HCT116 (cell line): ENCODE measurements around the gene ZNF282. TPM values are rescaled to one million over a fixed set of nuclear protein-coding genes. Genes with fewer than 3 reads are reported as not detected.

Experiments used
- ATAC-seq: fragments of 200-7000 bp; cut with Tn5 transposase; 2 replicates; pipeline ENCODE4 v1.9.1; 2020; ENCODE audit warnings: mild to moderate bottlenecking, moderate library complexity
- BruUV-seq: library from RNA; stranded (reverse); fragments of 400-500 nt; replicated peaks from 2 replicates; lab custom pipeline; 2021; lab: Mats Ljungman, UMichigan
- CTCF ChIA-PET: fragments of 300-600 bp; sonication (Branson Sonifier 250); formaldehyde crosslinking; loops from one replicate; lab custom pipeline; 2021; ENCODE audit warnings: antibody characterized with exemption; lab: Charles Lee
- POLR2A ChIA-PET: fragments of 300-600, 350-600 bp; sonication (Branson Sonifier 250); formaldehyde crosslinking; loops from one replicate; lab custom pipeline; 2021; ENCODE audit warnings: antibody characterized with exemption; lab: Charles Lee
- RAD21 ChIA-PET, 2 experiments: fragments of 300-600 bp; sonication (Branson Sonifier 250); formaldehyde crosslinking; loops; one replicate each; lab custom pipeline; 2023; ENCODE audit warnings: low total read pairs in 2 of 2; ENCODE audit not compliant: uncharacterized antibody in 2 of 2, unreplicated experiment in 2 of 2, low non-redundant PET in 1 of 2; lab: Charles Lee
- DNase-seq: peaks from one replicate; pipeline ENCODE4 v3.0.0-alpha.2; 2010; ENCODE audit warnings: low read depth, low spot score
- H2AFZ ChIP-seq: fragments of 200-600 bp; shearing (Covaris generic), sonication (generic); 2 replicates; pipeline ENCODE4 v1.6.1; 2017; ENCODE audit warnings: low read depth, mixed run types, mixed read lengths, antibody characterized with exemption, low read length; ENCODE audit not compliant: poor library complexity, severe bottlenecking
- H3K27ac ChIP-seq: 2 replicates; pipeline ENCODE4 v1.5.1; 2012; ENCODE audit warnings: low read depth, low read length
- H3K27me3 ChIP-seq: fragments of 200-600 bp; sonication (generic); 2 replicates; pipeline ENCODE4 v1.6.1; 2016; ENCODE audit warnings: mixed run types, low read length, mixed read lengths; ENCODE audit not compliant: insufficient read depth
- H3K36me3 ChIP-seq, 2 experiments: fragments of 200-500 bp in 1 of 2; fragments of 200-600 bp in 1 of 2; sonication (Bioruptor generic) in 1 of 2; sonication (generic) in 1 of 2; 2 replicates each; pipeline versions ENCODE4 v1.5.1 to v1.6.1; 2014 to 2016; ENCODE audit warnings: low read length in 2 of 2, inconsistent platforms in 1 of 2, mixed read lengths in 1 of 2, mixed run types in 1 of 2; ENCODE audit not compliant: insufficient read depth in 2 of 2, control insufficient read depth in 1 of 2
- H3K4me1 ChIP-seq, 2 experiments: fragments of 200-600 bp in 1 of 2; sonication (generic) in 1 of 2; 2 replicates each; pipeline versions ENCODE4 v1.5.1 to v1.6.1; 2012 to 2017; ENCODE audit warnings: low read length in 2 of 2, inconsistent platforms in 1 of 2, mild to moderate bottlenecking in 1 of 2, mixed read lengths in 1 of 2, mixed run types in 1 of 2, moderate library complexity in 1 of 2; ENCODE audit not compliant: insufficient read depth in 2 of 2, control insufficient read depth in 1 of 2
- H3K4me2 ChIP-seq: fragments of 200-600 bp; sonication (generic); 2 replicates; pipeline ENCODE4 v1.6.1; 2017; ENCODE audit warnings: mixed run types, low read length, mixed read lengths
- H3K4me3 ChIP-seq, 2 experiments: fragments of 200-600 bp in 1 of 2; sonication (generic) in 1 of 2; replicated peaks in 1 of 2; 2 replicates each; pipeline ENCODE4 v1.5.1; 2011 to 2016; ENCODE audit warnings: low read length in 2 of 2, control low read depth in 1 of 2, low read depth in 1 of 2, mild to moderate bottlenecking in 1 of 2, mixed read lengths in 1 of 2, mixed run types in 1 of 2
- H3K79me2 ChIP-seq: fragments of 200-600 bp; sonication (generic); 2 replicates; pipeline ENCODE4 v1.6.1; 2017; ENCODE audit warnings: mild to moderate bottlenecking, mixed run types, low read length, moderate library complexity, mixed read lengths; ENCODE audit not compliant: insufficient read depth
- H3K9ac ChIP-seq: fragments of 200-600 bp; sonication (generic); 2 replicates; pipeline ENCODE4 v1.6.1; 2016; ENCODE audit warnings: low read length, mixed read lengths
- H3K9me2 ChIP-seq: fragments of 200-600 bp; sonication (generic), shearing (Covaris generic); 2 replicates; pipeline ENCODE4 v1.6.1; 2017; ENCODE audit warnings: mixed run types, mild to moderate bottlenecking, moderate library complexity; ENCODE audit not compliant: insufficient read depth
- H3K9me3 ChIP-seq, 2 experiments: fragments of 200-500 bp in 1 of 2; fragments of 200-600 bp in 1 of 2; sonication (Bioruptor generic) in 1 of 2; sonication (generic) in 1 of 2; 2 replicates each; pipeline ENCODE4 v1.6.1; 2014 to 2017; ENCODE audit warnings: low read length in 2 of 2, mixed read lengths in 2 of 2, inconsistent platforms in 1 of 2, low read depth in 1 of 2, mild to moderate bottlenecking in 1 of 2, mixed run types in 1 of 2, moderate library complexity in 1 of 2; ENCODE audit not compliant: control insufficient read depth in 1 of 2, insufficient read depth in 1 of 2
- H4K20me1 ChIP-seq: fragments of 200-600 bp; sonication (generic), shearing (Covaris generic); 2 replicates; pipeline ENCODE4 v1.6.1; 2017; ENCODE audit warnings: mixed run types, mild to moderate bottlenecking, moderate library complexity; ENCODE audit not compliant: insufficient read depth
- CBX3 ChIP-seq: IDR thresholded peaks from 2 replicates; pipeline ENCODE4 v1.6.1; 2012; ENCODE audit warnings: low read depth
- ELF1 ChIP-seq: IDR thresholded peaks from 2 replicates; pipeline ENCODE4 v1.6.1; 2012; ENCODE audit warnings: low read depth, borderline replicate concordance
- EZH2phosphoT487 ChIP-seq: fragments of 200-600 bp; IDR thresholded peaks from 2 replicates; pipeline ENCODE4 v1.6.1; 2018; ENCODE audit warnings: antibody characterized with exemption, borderline replicate concordance
- JUND ChIP-seq: IDR thresholded peaks from 2 replicates; pipeline ENCODE4 v1.6.1; 2012
- POLR2A ChIP-seq: IDR thresholded peaks from 2 replicates; pipeline ENCODE4 v1.7.0; 2011; ENCODE audit warnings: borderline replicate concordance; ENCODE audit not compliant: insufficient read depth, insufficient read length; ENCODE audit errors: extremely low read depth
- POLR2AphosphoS5 ChIP-seq: IDR thresholded peaks from 2 replicates; pipeline ENCODE4 v1.6.1; 2011; ENCODE audit warnings: mild to moderate bottlenecking, low read depth, low read length, moderate library complexity
- RAD21 ChIP-seq: IDR thresholded peaks from 2 replicates; pipeline ENCODE4 v1.6.1; 2012; ENCODE audit warnings: low read depth, mild to moderate bottlenecking
- SIN3A ChIP-seq: IDR thresholded peaks from 2 replicates; pipeline ENCODE4 v1.6.1; 2012; ENCODE audit warnings: low read depth
- SP1 ChIP-seq: IDR thresholded peaks from 2 replicates; pipeline ENCODE4 v1.6.1; 2012; ENCODE audit warnings: low read depth
- SRF ChIP-seq: IDR thresholded peaks from 2 replicates; pipeline ENCODE4 v1.6.1; 2012; ENCODE audit warnings: low read depth
- TCF7L2 ChIP-seq: IDR thresholded peaks from 2 replicates; pipeline ENCODE4 v1.7.0; 2011; ENCODE audit warnings: borderline replicate concordance, inconsistent platforms; ENCODE audit not compliant: insufficient read depth, insufficient read length; ENCODE audit errors: extremely low read depth
- ZBTB33 ChIP-seq: IDR thresholded peaks from 2 replicates; pipeline ENCODE4 v1.6.1; 2011; ENCODE audit warnings: mild to moderate bottlenecking, low read length, moderate library complexity; ENCODE audit not compliant: insufficient replicate concordance; ENCODE audit errors: extremely low read depth
- ZFX ChIP-seq: fragments of 450-650 bp; IDR thresholded peaks from 2 replicates; pipeline ENCODE4 v1.6.1; 2017
- intact Hi-C: fragments of 100-400 bp; cut with micrococcal nuclease; formaldehyde crosslinking; loops from 2 replicates; pipeline ENCODE4 v1.10.0; 2022
- total RNA-seq: library from RNA; stranded (reverse); gene quantifications from one replicate; pipeline ENCODE4 v1.2.1, GENCODE V29; 2021; ENCODE audit not compliant: unreplicated experiment
- TF ChIP-seq, protein P1 (sequence below): IDR thresholded peaks from 2 replicates; pipeline ENCODE4 v1.6.1; 2012; ENCODE audit warnings: low read depth
- TF ChIP-seq, protein P2 (sequence below), 3 experiments: fragments of 200-600 bp in 1 of 3; sonication (generic) in 1 of 3; IDR thresholded peaks in 2 of 3; conservative IDR thresholded peaks in 1 of 3; 2 replicates each; pipeline ENCODE4 v1.5.1; 2012 to 2017; ENCODE audit warnings: low read depth in 2 of 3, low read length in 2 of 3, antibody characterized with exemption in 1 of 3, borderline replicate concordance in 1 of 3, control low read depth in 1 of 3, mild to moderate bottlenecking in 1 of 3, mixed read lengths in 1 of 3, mixed run types in 1 of 3, moderate library complexity in 1 of 3; ENCODE audit not compliant: insufficient read depth in 1 of 3
- TF ChIP-seq, protein P3 (sequence below): IDR thresholded peaks from 2 replicates; pipeline ENCODE4 v1.6.1; 2012
- TF ChIP-seq, protein P4 (sequence below): IDR thresholded peaks from 2 replicates; pipeline ENCODE4 v1.6.1; 2012

The ZNF282 gene
- total RNA-seq, 1 experiment from 2014 or later: 30.4 TPM

- Histone ChIP-seq H3K27me3 (no peaks in the 10 kb centered on the region), H3K4me2 (peak overlapping the region; percentile 86), H3K4me1 (peaks cover 0 to 19% of the 10 kb centered on the region in 2 experiments; a peak in 3 of 4 replicates), H4K20me1 (no peaks in the 10 kb centered on the region), H3K79me2 (no peaks in the 10 kb centered on the region; the same call in none of the 2 replicates), H2AFZ (peak overlapping the region; percentile 16), H3K9me3 (no peaks in the 10 kb centered on the region), H3K36me3 (no peaks in the 10 kb centered on the region), H3K9ac (peak overlapping the region; percentile 65), H3K27ac (peak overlapping the region; percentile 82)
- ChIA-PET RAD21 (no interaction called here), POLR2A (interaction anchor here (0.6 to 1.0 kb wide), 3 partner anchors 14 to 66 kb away, joined by 3 to 4 read pairs (median 3); partner anchors contain the start of gene ZNF282), CTCF (interaction anchor here (0.6 to 1.4 kb wide), 7 partner anchors 9 to 219 kb away, joined by 3 to 8 read pairs (median 3); partner anchors contain the start of gene ZNF777)
- no peak for DNase-seq
- intact Hi-C loops: loop anchor here (5.0 kb wide), 1 partner anchor 196 kb away; no protein-coding TSS in a partner anchor
- ATAC-seq: no peak
- TSS peak; percentile 84 for BruUV-seq
- TF ChIP-seq CBX3: no peak
- no peak for TF ChIP-seq POLR2AphosphoS5
- TF ChIP-seq, protein P1, sequence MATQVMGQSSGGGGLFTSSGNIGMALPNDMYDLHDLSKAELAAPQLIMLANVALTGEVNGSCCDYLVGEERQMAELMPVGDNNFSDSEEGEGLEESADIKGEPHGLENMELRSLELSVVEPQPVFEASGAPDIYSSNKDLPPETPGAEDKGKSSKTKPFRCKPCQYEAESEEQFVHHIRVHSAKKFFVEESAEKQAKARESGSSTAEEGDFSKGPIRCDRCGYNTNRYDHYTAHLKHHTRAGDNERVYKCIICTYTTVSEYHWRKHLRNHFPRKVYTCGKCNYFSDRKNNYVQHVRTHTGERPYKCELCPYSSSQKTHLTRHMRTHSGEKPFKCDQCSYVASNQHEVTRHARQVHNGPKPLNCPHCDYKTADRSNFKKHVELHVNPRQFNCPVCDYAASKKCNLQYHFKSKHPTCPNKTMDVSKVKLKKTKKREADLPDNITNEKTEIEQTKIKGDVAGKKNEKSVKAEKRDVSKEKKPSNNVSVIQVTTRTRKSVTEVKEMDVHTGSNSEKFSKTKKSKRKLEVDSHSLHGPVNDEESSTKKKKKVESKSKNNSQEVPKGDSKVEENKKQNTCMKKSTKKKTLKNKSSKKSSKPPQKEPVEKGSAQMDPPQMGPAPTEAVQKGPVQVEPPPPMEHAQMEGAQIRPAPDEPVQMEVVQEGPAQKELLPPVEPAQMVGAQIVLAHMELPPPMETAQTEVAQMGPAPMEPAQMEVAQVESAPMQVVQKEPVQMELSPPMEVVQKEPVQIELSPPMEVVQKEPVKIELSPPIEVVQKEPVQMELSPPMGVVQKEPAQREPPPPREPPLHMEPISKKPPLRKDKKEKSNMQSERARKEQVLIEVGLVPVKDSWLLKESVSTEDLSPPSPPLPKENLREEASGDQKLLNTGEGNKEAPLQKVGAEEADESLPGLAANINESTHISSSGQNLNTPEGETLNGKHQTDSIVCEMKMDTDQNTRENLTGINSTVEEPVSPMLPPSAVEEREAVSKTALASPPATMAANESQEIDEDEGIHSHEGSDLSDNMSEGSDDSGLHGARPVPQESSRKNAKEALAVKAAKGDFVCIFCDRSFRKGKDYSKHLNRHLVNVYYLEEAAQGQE: no peak
- TF ChIP-seq SIN3A: no peak
- TF ChIP-seq POLR2A: no peak
- no peak for TF ChIP-seq SRF
- TF ChIP-seq ZBTB33: no peak
- TF ChIP-seq EZH2phosphoT487: no peak
- TF ChIP-seq RAD21: no peak
- TF ChIP-seq ZFX: no peak
- TF ChIP-seq, protein P2, sequence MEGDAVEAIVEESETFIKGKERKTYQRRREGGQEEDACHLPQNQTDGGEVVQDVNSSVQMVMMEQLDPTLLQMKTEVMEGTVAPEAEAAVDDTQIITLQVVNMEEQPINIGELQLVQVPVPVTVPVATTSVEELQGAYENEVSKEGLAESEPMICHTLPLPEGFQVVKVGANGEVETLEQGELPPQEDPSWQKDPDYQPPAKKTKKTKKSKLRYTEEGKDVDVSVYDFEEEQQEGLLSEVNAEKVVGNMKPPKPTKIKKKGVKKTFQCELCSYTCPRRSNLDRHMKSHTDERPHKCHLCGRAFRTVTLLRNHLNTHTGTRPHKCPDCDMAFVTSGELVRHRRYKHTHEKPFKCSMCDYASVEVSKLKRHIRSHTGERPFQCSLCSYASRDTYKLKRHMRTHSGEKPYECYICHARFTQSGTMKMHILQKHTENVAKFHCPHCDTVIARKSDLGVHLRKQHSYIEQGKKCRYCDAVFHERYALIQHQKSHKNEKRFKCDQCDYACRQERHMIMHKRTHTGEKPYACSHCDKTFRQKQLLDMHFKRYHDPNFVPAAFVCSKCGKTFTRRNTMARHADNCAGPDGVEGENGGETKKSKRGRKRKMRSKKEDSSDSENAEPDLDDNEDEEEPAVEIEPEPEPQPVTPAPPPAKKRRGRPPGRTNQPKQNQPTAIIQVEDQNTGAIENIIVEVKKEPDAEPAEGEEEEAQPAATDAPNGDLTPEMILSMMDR (IDR thresholded peaks at IDR 0.05 in 2 of 3, conservative IDR thresholded peaks at IDR 0.05 in 1 of 3; ENCODE audit: borderline replicate concordance in 1 of 3, insufficient read depth in 1 of 3, low read depth in 2 of 3, low read length in 2 of 3): no peak
- TF ChIP-seq, protein P3, sequence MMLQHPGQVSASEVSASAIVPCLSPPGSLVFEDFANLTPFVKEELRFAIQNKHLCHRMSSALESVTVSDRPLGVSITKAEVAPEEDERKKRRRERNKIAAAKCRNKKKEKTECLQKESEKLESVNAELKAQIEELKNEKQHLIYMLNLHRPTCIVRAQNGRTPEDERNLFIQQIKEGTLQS: no peak
- no peak for TF ChIP-seq TCF7L2
- TF ChIP-seq JUND: no peak
- no peak for TF ChIP-seq ELF1
- no peak for TF ChIP-seq SP1
- TF ChIP-seq, protein P4, sequence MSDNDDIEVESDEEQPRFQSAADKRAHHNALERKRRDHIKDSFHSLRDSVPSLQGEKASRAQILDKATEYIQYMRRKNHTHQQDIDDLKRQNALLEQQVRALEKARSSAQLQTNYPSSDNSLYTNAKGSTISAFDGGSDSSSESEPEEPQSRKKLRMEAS: no peak
- TF ChIP-seq, all 23 proteins: peak for 0
- H3K4me3 ChIP-seq: peak overlapping the region; percentile 34 to 57
- no peaks in the 10 kb centered on the region for H3K9me2 ChIP-seq
Observed at GRCh38 chr7:149261316-149261828, 66.0 kb downstream of the ZNF282 start.
